ENCODE measurements around the gene WDR90. TPM values are rescaled to one million over a fixed set of nuclear protein-coding genes. Genes with fewer than 3 reads are reported as not detected.

The WDR90 gene
- total and polyA plus RNA-seq, 2 of the 13 experiments (the other 11 are each of a cell fraction or from before 2014, with no cell fraction given) = 14.9 to 28.9 TPM

GRCh38 chr16:641326-642188, 7.6 kb upstream of the WDR90 start, which contains the start of gene MCRIP2 (continued):
- TF ChIP-seq ZNF687 (CRISPR knock-in tag; IDR thresholded peaks at IDR 0.05) (peak; percentile 57; the same call in 1 of the 2 replicates), ZNF605 (CRISPR knock-in tag; IDR thresholded peaks at IDR 0.05) (peak; percentile 22; the same call in 1 of the 2 replicates), ZFP36L1 (CRISPR knock-in tag; IDR thresholded peaks at IDR 0.05) (no peak), HNRNPUL1 (IDR thresholded peaks at IDR 0.05; ENCODE audit: low read depth, low read length) (no peak), ZNF562 (CRISPR knock-in tag; IDR thresholded peaks at IDR 0.05; ENCODE audit: borderline replicate concordance) (no peak), ZBTB7A (CRISPR knock-in tag; IDR thresholded peaks at IDR 0.05) (no peak), ZNF17 (CRISPR knock-in tag; IDR thresholded peaks at IDR 0.05) (no peak), ARID3A (IDR thresholded peaks at IDR 0.05; ENCODE audit: low read depth, low read length) (no peak), ATRX (CRISPR knock-in tag; IDR thresholded peaks at IDR 0.05; ENCODE audit: borderline replicate concordance) (no peak), NR2F2 (IDR thresholded peaks at IDR 0.05; ENCODE audit: borderline replicate concordance, low read depth) (no peak), ZNF264 (CRISPR knock-in tag; IDR thresholded peaks at IDR 0.05) (no peak), SYNCRIP (IDR thresholded peaks at IDR 0.05; ENCODE audit: insufficient read depth, low read depth, low read length) (no peak)
- TF ChIP-seq, protein P1, sequence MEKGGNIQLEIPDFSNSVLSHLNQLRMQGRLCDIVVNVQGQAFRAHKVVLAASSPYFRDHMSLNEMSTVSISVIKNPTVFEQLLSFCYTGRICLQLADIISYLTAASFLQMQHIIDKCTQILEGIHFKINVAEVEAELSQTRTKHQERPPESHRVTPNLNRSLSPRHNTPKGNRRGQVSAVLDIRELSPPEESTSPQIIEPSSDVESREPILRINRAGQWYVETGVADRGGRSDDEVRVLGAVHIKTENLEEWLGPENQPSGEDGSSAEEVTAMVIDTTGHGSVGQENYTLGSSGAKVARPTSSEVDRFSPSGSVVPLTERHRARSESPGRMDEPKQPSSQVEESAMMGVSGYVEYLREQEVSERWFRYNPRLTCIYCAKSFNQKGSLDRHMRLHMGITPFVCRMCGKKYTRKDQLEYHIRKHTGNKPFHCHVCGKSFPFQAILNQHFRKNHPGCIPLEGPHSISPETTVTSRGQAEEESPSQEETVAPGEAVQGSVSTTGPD (CRISPR knock-in tag; IDR thresholded peaks at IDR 0.05) = no peak
- TF ChIP-seq, protein P2, sequence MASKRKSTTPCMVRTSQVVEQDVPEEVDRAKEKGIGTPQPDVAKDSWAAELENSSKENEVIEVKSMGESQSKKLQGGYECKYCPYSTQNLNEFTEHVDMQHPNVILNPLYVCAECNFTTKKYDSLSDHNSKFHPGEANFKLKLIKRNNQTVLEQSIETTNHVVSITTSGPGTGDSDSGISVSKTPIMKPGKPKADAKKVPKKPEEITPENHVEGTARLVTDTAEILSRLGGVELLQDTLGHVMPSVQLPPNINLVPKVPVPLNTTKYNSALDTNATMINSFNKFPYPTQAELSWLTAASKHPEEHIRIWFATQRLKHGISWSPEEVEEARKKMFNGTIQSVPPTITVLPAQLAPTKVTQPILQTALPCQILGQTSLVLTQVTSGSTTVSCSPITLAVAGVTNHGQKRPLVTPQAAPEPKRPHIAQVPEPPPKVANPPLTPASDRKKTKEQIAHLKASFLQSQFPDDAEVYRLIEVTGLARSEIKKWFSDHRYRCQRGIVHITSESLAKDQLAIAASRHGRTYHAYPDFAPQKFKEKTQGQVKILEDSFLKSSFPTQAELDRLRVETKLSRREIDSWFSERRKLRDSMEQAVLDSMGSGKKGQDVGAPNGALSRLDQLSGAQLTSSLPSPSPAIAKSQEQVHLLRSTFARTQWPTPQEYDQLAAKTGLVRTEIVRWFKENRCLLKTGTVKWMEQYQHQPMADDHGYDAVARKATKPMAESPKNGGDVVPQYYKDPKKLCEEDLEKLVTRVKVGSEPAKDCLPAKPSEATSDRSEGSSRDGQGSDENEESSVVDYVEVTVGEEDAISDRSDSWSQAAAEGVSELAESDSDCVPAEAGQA (IDR thresholded peaks at IDR 0.05; ENCODE audit: low read depth) = peak; percentile 41; the same call in 1 of the 2 replicates
- TF ChIP-seq, protein P2 (CRISPR knock-in tag; IDR thresholded peaks at IDR 0.05; ENCODE audit: borderline replicate concordance) = no peak
